Ramos (cell line): ENCODE results near the gene RGS3.

Source experiments
- in situ Hi-C: fragments of 300-500 bp; cut with MboI; formaldehyde crosslinking; loops from one replicate; pipeline ENCODE4 v1.14.3; 2022; ENCODE audit warnings: low sequenced_read_pairs; ENCODE audit not compliant: unreplicated experiment

The RGS3 gene

DNA sequence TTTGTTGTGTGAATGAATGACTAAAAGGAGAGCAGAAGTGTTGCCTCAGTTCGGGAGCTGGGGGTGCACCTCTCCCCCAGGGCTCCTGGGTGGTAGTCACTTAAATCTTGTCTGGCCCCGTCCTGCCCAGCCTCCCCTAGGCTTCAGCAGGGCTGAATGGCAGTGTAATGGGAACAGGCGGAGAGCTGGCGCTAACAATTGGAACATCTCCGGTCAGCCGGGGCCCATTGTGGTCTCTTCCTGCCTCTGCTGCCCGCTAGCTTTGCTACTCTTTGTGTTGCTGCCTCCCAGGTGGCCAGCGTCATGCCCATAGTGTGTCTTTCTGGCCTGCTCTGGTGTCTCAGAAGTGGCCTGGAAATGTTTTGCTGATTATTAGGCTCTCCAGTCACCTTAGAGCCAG, 62.3 kb downstream of the RGS3 start:
- in situ Hi-C loops: no loop called here

DNA sequence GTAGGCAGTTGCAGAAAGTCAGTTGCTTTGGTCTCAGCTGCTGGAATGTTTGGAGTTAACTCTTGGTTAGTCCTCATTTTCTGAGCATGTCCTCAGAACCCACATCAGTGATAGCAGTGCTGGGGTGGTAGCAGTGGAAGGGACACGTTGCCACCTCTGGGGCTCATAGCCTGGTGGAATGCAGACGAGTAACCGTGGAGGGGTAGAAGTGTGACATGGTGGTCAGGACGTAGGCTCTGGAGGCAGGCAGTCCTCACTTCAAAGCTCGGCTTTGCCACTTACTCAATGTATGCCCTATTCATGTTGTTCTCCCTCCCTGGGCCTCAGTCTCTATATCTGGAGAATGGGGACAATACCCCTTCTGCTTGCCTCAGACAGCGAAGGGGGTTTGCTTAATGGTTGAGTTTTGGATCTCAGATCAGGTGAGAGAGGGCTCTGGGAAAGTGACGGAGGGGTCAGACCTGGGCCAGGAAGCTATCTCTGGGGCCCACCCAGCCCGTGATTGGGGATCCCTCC, 62.8 kb downstream of the RGS3 start:
- in situ Hi-C loops: no loop called here

DNA sequence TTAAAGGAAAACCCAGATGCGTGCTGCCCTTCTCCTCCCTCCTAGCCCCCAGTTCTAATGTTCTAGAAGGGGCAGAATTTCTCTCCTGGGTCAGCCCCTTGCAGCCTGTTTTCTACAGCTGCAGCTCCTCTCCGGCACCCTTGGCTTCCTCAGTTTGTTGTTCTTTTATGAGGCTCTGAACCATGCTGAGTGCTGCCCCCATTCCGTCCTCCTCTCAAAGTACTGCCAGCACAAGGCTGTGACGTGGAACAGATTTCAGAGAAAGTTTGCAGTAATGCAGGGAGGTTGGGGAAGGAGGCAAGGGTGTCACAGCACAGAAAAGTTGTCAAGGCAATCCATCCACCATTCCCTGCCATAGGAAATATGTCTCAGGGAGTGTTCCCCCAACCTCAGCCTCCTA, 63.3 kb downstream of the RGS3 start:
- in situ Hi-C loops: no loop called here

DNA sequence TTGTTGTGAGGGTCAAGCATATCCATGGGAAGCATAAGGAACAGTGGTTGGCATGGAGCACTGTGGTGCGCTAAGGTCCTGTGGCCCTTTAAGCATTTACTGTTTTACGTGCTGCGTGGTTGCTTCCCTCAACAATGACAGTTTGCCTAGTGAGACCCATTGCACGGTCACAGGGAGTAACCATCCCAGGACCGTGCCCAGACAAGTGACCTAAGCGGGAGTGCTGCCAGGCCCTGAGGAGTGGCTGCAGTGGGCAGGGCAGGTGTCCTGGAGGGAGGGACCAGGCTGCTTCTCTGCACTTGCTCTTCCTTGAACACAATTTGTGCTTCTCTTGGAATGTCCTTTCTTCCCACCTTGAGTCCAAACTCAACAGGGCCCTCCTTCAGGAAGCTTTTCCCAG, 64.6 kb downstream of the RGS3 start:
- in situ Hi-C loops: no loop called here

DNA sequence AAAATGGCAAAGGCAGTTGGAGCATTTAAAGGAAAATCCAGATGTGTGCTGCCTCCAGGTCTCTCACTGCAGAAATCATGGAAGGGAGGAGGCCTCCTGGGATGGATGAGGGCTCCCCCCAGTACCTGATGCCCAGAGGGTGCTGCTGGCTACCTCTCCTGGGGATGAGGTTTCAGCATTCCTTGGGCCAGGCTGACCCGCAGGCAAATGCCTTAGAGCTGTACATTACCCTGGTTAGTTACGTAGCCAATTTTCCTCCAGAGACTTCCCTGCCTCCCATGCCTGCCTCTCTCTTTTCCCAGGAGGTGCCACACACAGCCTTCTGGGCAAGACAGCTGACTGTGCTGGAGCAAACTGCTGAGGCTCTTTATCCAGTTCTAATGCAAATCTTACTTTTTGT, 65.3 kb downstream of the RGS3 start:
- in situ Hi-C loops: no loop called here

DNA sequence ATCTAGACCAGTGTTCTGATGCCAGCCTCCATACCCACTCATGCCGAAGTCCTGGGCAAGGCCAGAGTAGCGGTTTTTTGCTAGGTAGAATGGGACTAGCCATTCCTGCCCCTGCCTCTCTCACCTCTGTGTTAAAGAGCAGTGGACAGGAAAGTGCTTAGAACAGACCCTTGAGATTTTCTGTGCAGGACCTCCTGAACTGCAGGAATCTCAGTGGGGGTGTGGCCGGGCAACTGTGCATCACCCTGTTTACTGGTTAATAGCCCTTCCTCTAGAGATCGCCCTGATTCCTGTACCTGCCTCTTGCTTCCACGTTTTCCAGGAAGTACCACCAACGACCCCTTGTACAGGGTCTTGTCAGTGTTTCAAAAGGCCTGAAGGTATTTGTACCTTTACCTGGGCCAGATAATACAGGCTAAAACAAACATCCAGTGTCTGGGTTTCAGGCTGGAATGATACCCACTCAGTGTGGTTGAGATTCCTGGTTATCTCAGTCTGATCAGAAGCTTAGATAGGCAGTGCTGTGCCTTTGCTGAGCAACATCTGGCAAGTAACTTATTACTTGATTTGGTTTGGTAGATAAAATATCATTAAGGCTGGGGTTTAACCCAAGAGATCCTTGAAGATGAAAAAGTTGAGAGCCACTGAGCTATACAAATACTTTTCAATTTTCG, 65.9 kb downstream of the RGS3 start:
- in situ Hi-C loops: no loop called here

DNA sequence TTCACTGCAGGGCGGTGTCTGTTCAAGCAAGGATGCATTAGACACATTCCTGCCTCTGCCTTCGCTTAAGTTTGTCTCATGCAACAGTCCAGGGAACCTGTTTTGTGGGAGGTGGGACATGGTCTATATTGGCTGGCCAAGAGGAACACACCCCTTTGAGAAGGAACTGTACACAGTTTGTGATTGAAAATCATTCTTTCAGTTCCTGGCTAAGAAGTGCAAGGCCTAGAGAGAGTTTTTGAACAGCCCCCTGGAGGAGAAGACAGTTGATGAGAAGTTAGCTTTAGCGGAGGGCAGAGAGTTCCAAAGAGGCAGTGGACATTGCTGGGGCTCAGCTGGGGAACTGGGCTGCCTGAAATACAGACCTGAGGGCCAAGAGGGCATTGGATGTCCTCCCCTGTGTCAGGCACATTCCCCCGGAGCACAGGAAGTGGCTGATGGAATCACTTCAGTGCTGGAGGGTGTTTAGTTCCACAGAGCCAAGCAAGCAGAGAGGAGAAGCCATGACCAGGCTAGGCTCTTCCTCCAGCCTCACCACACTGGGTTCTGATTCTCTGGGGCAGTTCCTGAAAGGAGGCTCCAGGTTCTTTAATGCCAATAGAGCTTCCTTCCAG, 66.6 kb downstream of the RGS3 start:
- in situ Hi-C loops: no loop called here

DNA sequence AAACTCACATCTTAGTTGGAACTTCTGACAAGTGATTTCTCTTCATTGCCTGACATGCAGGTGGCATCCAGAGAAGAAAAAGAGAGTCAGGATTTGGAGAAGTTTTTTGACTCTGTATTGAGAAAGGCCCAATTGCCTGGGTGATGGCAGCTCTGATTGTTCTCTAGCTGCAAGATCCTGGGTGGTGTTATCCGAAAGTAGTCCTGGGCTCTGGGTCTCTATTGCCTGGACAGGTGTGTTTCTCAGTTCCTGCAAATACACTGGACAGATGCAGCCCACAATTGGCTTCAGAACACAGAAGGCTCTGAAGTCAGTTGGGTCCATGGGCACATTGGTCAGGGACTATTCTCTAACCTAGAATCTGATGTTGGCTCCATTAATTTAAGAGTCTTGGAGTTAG, 67.4 kb downstream of the RGS3 start:
- in situ Hi-C loops: no loop called here

DNA sequence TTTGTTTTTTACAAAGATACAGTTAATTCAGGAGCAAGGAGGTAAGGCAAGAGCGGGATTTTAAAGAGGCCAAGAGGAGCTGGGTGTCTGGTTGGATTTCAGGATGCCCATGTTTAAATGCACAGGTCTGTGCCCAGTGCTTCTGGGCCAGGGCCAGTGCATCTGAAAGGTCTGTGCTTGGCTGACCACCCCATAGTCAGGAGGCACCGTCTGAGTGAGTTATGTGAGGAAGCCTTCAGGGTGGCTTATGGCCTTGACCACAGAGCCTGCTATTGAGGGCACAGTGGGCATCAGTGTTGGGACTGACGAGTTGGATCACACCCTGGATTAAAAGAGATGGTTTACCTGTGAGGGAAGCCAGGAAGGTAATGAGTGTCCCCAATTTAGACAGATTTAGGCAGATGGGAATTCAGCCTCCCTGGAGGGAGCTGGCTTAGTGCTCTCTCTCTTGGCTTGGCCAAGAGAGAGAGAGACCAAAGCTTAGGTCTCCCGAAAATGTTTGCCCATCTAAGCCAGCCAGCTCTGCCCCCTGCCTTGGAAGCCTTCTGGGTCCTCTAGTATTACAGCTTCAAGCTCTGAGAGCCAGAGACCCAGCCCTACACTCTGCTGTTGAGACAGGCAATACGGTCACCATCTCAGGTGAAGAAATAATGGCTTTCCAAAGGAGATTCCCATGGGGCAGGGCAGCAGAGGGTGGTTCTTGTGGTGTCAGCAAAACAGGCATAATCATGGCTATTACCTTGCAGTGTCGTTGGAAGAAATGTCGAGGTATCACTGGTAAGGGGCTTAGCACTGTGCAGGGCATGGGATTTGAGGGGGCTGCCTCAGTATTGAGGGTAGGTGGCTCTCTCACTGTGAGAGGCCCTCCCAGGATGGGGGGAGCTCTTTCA, 68.6 kb downstream of the RGS3 start:
- in situ Hi-C loops: no loop called here

DNA sequence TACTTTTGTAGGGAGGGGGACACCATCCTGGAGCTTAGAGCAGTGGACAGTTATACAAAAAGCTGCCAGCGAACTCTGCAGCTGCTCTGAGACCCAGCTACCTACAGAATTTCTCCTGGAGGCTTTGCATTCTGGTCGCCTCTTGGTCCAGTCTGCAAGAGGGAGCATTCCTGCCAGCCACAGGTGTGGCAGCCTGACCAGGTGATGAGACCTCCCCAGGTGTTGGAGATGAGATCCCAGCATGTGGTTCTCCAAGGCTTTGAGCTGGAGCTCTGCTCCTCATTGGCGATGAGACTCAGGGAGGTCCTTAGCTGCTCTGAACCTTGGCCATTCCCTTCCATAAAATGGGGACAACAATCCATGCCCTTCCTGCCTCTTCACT, 69.3 kb downstream of the RGS3 start:
- in situ Hi-C loops: no loop called here

DNA sequence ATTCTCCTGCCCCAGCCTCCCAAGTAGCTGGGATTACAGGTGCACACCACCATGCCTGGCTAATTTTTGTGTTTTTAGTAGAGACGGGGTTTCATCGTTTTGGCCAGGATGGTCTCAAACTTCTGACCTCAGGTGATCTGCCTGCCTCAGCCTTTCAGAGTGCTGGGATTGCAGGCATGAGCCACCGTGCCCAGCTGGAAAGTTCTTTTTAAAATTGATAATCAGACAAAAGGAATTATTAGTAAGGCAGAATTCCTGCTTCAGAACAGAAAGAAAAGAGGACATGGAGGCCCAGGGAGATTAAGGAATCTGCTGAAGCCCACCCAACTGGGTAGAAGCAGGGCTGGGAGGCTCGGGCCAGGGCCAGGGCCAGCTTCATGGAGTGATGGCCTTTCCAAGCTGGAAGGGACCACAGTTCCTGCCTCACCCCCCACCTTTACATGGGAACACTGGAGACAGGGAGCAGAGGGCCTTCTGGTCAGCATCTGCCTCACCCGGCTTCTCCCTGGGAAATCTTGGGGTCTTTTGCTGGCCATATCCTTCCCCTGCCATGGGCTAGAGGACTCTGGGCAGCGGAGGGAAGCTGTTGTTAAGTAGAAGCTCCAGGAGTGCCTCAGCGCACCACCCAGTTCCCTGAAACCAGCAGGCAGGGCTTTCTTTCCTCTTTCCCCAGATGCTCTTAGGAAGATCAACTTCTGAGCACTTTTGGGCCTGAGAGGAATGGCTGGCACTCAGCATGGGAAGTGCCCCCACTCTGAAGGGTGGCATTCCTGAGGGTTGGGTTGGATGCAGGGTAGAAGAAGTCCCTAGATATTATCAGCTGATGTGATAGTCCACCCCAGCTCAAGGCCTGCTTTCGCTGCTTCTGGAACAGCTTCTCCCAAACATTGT, 70.1 kb downstream of the RGS3 start:
- in situ Hi-C loops: no loop called here

DNA sequence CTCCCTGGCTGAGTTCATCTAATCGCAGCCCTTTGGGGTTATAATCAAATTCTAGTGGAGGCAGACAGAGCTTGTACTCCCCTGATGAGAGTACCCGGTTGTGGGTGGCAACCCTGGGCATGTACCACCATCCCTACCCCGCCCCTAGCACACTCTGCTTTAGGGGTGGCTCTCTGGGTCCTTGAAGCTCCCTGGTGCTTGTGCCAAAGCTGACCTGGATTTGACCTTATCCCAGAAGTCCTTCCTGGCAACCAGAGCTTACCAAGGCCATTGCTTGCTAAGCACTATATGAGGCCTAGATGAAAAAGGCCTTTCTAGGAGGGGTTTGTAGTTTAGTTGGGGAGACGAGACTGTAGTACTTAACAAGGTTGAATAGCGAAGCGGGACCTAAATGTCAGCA, 72.2 kb downstream of the RGS3 start:
- in situ Hi-C loops: no loop called here

DNA sequence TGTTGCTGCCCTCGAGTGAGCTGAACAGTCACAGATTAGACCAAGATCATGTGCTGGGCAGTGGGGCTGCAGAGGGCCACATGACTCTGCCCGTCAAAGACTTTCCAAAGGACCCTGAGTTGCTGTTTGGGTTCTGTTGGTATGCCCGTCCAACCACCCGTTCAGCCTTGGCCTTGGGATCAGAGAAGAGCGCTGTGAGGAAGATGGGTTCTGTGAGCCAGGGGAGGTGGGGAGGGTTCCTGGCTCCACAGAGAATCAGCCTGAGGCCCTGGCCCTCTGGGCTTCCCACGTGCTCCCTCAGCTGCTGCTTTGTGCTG, 72.6 kb downstream of the RGS3 start:
- in situ Hi-C loops: no loop called here

DNA sequence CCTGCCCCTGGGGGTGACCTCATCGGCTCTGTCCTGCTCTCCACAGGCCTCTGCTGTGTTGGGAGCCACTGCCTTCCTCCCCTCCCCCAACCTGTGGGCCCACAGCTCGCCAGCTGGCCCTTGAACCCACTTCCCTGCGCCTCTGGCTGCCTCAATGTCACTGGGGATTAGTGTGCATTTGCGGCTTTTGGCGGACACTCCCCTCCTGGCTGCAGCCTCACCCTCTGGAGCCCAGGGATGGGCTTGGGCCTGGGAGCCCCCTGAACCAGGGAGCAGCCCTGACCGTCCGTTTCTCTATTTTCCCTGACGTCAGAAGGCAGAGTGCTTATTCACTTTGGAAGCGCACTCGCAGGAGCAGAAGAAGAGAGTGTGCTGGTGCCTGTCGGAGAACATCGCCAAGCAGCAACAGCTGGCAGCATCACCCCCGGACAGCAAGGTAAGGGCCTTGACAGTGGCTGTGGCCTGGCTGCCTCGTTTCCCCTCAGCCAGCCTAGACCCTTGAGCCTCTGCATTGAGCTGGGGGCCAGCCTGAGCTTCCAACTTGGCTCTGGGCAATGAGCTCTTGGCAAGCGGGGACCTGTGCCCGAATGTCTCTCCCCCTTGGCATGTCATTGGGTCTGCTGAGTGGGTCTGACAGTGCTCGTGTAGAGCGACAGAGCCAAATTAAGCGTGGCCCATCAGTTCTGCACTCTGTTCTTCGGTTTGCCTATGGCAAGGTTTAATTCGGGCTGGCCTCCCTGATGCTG, 73.1 kb downstream of the RGS3 start:
- in situ Hi-C loops: no loop called here

DNA sequence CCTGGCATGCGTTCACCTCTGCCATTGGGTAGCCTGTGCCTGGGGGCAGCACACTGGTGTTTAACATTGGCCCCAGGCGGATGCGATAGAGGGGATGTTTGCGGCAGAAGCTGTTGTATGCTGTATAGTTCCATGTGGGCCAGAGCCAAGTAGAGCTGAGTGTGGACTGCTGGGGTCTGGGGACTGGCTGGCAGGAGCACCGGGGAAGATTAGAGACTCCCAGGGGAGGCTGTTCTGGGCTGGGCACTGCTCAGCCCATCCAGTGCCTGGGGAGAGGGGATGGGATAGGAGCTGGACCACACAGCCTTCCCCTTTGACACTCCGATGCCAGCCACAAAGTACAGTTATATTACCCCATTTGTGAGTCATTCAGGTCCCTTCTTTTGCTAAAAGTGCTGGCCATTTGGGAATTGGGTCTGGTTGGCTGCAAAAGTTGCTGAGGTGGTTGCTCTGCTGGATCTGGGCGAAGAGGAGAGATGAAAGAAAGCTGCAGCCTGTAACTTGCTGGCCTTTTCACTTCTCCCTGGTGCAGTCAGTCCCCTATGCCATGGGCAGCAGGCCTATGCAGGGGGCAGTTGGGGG, 73.8 kb downstream of the RGS3 start:
- in situ Hi-C loops: no loop called here

DNA sequence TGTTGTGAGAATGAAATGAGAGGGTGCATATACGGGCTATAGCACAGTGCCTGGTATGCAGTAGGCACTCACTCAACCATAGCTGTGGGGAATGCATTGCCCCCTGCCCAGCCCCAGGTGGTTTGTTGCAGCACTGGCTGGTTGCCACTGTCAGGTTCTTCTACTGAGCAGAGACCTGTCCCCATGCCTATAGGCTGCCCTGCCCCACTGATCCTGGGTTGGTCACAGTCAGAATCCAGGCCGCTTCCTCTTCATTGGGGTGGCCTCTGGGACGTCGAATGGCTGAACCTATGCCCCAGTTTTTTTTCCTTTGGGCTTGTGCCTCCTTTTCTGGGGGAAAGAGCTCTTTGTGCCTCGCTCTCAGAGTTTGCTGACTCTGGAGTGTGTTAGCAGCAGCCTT, 74.6 kb downstream of the RGS3 start:
- in situ Hi-C loops: no loop called here

DNA sequence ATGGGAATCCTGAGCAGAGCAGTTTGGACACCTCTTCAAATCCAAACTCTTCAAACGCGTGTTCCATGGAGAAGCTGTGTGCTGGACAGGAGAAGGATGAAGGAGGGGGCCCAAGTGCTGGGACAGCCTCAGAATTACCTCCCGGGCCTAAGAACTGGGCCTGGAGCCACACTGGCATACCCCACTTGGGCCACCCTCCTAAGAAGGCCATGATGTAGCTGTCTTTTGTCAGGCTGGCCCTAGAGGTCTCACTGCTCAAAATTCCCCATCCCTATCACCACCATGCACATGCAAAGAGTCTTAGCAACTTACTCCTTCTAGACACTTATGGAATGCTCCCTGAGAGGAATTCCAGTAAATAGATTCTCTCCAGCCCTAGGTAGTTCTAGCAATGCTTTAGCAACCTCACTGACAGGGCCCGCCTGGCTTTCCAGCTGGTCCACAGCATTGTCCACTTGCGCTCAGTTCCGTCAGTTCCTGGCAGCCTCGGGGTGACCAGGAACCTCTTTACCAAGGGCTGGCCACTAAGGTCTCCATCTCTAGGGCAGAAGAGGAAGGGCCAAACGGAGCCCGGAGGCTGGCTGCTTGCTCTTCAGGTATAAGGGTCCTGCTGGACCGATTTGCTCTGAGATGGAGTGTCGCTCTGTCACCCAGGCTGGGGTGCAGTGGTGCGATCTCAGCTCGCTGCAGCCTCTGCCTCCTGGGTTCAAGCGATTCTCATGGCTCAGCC, 75.3 kb downstream of the RGS3 start:
- in situ Hi-C loops: no loop called here

DNA sequence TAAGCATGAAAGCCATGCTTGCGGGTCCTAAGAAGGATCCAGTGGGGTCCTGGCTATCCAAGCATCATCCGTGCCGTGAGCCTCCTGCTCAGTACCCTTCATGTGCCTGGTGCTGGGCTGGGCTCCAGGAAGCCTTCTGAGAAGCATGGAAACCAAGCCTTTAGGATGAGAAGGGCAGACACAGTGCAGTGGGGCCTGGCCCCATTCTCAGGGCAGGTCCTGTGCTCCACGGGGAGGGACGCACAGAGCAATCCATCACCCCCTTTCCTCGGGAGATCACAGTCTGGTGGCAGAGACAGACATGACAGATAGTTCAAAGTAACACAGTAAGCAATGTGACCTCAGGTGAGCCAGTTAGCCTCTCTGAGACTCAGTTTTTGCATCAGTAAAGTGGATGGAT, 76.9 kb downstream of the RGS3 start:
- in situ Hi-C loops: no loop called here
